Sigmoid colon (tissue), 7 donors: ENCODE results near the gene IGF2. TPM values are rescaled to one million over a fixed set of nuclear protein-coding genes. Genes with fewer than 3 reads are reported as not detected.

Source experiments
- DNase-seq: peaks from one replicate; pipeline ENCODE4 v3.0.0-alpha.2; 2019
- H3K27ac ChIP-seq, 4 donors: fragments of 200-600 bp; sonication (generic); one replicate each; pipeline ENCODE4 v1.5.1; 2016 to 2019; ENCODE audit warnings: mild to moderate bottlenecking in 1 of 4
- H3K27me3 ChIP-seq, 3 donors: fragments of 200-600 bp; sonication (generic); one replicate each; pipeline ENCODE4 v1.5.1; 2019; ENCODE audit warnings: mild to moderate bottlenecking in 1 of 3
- H3K36me3 ChIP-seq, 4 donors: fragments of 200-600 bp; sonication (generic); one replicate each; pipeline ENCODE4 v1.5.1; 2016 to 2019
- H3K4me1 ChIP-seq, 4 donors: fragments of 200-600 bp; sonication (generic); one replicate each; pipeline ENCODE4 v1.5.1; 2017 to 2019
- H3K4me3 ChIP-seq, 4 donors: fragments of 200-600 bp; sonication (generic); one replicate each; pipeline ENCODE4 v1.5.1; 2017 to 2019; ENCODE audit warnings: mild to moderate bottlenecking in 2 of 4, moderate library complexity in 1 of 4
- H3K9me3 ChIP-seq, 4 donors: fragments of 200-600 bp in 3 of 4; sonication (generic) in 3 of 4; one replicate each; pipeline versions ENCODE4 v1.5.1 to v1.6.1; 2013 to 2019
- EP300 ChIP-seq, 4 donors: sonication (generic); formaldehyde crosslinking; IDR thresholded peaks; one replicate each; pipeline ENCODE4 v1.6.1; 2017; ENCODE audit warnings: antibody characterized with exemption in 4 of 4
- POLR2A ChIP-seq, 2 donors: fragments of 450-650 bp; IDR thresholded peaks; one replicate each; pipeline ENCODE4 v1.6.1; 2016; ENCODE audit warnings: antibody characterized with exemption in 2 of 2, mild to moderate bottlenecking in 2 of 2, moderate library complexity in 2 of 2
- POLR2AphosphoS5 ChIP-seq, 4 donors: sonication (generic); formaldehyde crosslinking; IDR thresholded peaks; one replicate each; pipeline ENCODE4 v1.6.1; 2017; ENCODE audit warnings: antibody characterized with exemption in 4 of 4
- WGBS, 2 donors: extraction: QIAGEN DNeasy Blood & Tissue Kit; methylation state at CpG; one replicate each; pipeline ENCODE4 v1.1.7; 2013; 5-methylcytosine and 5-hydroxymethylcytosine counted together
- intact Hi-C: fragments of 100-400 bp; cut with DNase I; formaldehyde crosslinking; loops from one replicate; pipeline ENCODE4 v1.15.1; 2023
- polyA plus RNA-seq, 3 donors: library from polyadenylated mRNA; stranded (reverse); fragments of 200-250 nt; gene quantifications; one replicate each; pipeline ENCODE4 v1.2.3, GENCODE V29; 2013
- total RNA-seq, 4 donors: library from RNA; depleted of rRNA; stranded (reverse); fragments of >200 nt; gene quantifications; one replicate each; pipeline ENCODE4 v1.1.0, GENCODE V29; 2016
- TF ChIP-seq, protein P1 (sequence below), 4 experiments: fragments of 450-650 bp in 3 of 4; fragments of 200-600 bp in 1 of 4; IDR thresholded peaks; one replicate each; pipeline ENCODE4 v1.5.1; 2016 to 2019; ENCODE audit warnings: antibody characterized with exemption in 4 of 4, mild to moderate bottlenecking in 3 of 4, moderate library complexity in 2 of 4
- donor health status: healthy with polysubstance abuse.
- donor health status: Bipolar disorder and iron deficiency.
- donor health status: healthy.

The IGF2 gene
- total and polyA plus RNA-seq, 7 donors: 1.6 to 63.1 (median 13.9) TPM

DNA sequence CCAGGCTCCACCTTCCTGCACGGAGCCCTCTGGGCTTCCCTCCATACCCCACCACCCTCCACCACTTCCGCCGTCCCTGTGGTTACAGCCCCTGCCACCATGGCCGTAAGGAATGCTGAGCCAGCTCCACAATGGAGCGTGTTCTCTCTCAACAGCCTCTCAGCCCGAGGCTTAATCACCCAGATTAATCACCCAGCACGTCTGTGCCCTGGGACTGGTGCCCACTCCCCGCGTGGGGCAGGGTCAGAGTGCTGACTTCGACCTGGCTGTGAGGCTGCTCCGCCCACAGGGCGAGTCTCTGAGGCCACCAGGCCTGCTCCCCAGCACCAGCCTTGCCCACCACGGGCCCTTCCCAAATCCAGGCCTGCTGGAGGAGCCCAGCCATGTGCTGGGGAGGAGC, 36.5 kb upstream of the IGF2 start:
- peaks cover 0 to 15% (median under 1%) of the 10 kb centered on the region in 3 donors for H3K27me3 ChIP-seq
- no peak overlapping the region for H3K4me3 ChIP-seq
- intact Hi-C loops: no loop called here
- H3K27ac ChIP-seq: no peak overlapping the region
- TF ChIP-seq POLR2AphosphoS5 (IDR thresholded peaks at IDR 0.05) (no peak), POLR2A (IDR thresholded peaks at IDR 0.05) (no peak)
- TF ChIP-seq, protein P1, sequence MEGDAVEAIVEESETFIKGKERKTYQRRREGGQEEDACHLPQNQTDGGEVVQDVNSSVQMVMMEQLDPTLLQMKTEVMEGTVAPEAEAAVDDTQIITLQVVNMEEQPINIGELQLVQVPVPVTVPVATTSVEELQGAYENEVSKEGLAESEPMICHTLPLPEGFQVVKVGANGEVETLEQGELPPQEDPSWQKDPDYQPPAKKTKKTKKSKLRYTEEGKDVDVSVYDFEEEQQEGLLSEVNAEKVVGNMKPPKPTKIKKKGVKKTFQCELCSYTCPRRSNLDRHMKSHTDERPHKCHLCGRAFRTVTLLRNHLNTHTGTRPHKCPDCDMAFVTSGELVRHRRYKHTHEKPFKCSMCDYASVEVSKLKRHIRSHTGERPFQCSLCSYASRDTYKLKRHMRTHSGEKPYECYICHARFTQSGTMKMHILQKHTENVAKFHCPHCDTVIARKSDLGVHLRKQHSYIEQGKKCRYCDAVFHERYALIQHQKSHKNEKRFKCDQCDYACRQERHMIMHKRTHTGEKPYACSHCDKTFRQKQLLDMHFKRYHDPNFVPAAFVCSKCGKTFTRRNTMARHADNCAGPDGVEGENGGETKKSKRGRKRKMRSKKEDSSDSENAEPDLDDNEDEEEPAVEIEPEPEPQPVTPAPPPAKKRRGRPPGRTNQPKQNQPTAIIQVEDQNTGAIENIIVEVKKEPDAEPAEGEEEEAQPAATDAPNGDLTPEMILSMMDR (IDR thresholded peaks at IDR 0.05): no peak
- WGBS, 2 donors: 28 to 67% methylated on average over 13 of the region's 13 CpGs
- H3K36me3 ChIP-seq: no peaks in the 10 kb centered on the region
- no peaks in the 10 kb centered on the region for H3K9me3 ChIP-seq
- H3K4me1 ChIP-seq: no peaks in the 10 kb centered on the region
- no peak for DNase-seq

DNA sequence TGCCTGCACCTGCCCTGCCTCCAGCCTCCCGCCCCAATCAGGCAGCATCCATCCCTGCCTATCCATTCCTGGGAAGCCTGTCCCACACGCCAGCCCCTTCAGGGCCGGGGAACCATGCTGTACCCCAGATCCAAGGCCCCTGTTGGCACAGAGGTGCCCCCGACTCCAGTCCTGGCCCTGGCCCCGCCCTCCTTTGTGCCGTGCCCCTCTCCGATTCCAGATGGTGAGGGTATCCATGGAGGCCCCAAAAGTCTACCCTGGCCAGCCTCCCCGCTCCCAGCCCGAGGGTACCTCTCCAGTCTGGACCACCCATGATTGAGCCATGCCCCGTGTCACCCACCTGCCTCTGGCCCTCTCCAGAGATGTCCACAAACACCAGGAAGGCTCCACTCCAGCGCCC, 35.2 kb upstream of the IGF2 start:
- intact Hi-C loops: no loop called here
- Histone ChIP-seq H3K36me3 (no peaks in the 10 kb centered on the region), H3K4me3 (no peak overlapping the region), H3K4me1 (no peaks in the 10 kb centered on the region), H3K27me3 (peaks cover 0 to 20% (median 8%) of the 10 kb centered on the region in 3 donors), H3K27ac (no peak overlapping the region), H3K9me3 (no peaks in the 10 kb centered on the region)
- TF ChIP-seq POLR2AphosphoS5 (IDR thresholded peaks at IDR 0.05) (no peak), EP300 (IDR thresholded peaks at IDR 0.05) (no peak)
- TF ChIP-seq, protein P1 (IDR thresholded peaks at IDR 0.05): no peak
- no peak for DNase-seq
- WGBS, 2 donors: 80 to 91% methylated on average over 11 of the region's 11 CpGs

DNA sequence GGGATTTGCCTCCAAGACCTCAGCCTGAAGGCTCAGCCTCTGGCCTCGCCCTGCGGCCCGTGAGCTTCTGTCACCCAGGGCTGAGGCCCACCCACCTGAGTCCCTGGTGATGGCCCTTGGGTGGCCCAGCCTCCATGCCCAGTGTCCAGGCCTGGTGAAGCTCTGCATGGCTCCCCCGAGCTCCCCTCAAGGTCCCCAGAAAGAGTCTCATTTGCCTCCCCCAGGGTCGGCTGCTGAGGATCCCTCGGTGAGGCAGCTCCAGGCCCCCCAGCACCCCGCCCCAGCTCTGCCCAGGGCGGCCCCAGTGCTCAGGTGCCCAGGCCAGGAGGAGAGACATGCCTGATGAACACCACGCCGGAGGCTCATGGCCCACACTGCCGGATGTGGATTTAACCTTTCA, 34.6 kb upstream of the IGF2 start:
- Histone ChIP-seq H3K36me3 (no peaks in the 10 kb centered on the region), H3K27ac (no peak overlapping the region), H3K9me3 (no peaks in the 10 kb centered on the region), H3K27me3 (peaks cover 0 to 25% (median 14%) of the 10 kb centered on the region in 3 donors), H3K4me3 (no peak overlapping the region), H3K4me1 (no peaks in the 10 kb centered on the region)
- WGBS, 2 donors: 55 to 78% methylated on average over 11 of the region's 11 CpGs
- TF ChIP-seq EP300 (IDR thresholded peaks at IDR 0.05) (no peak), POLR2AphosphoS5 (IDR thresholded peaks at IDR 0.05) (no peak), POLR2A (IDR thresholded peaks at IDR 0.05) (no peak)
- TF ChIP-seq, protein P1 (IDR thresholded peaks at IDR 0.05): no peak
- intact Hi-C loops: no loop called here
- DNase-seq: no peak

DNA sequence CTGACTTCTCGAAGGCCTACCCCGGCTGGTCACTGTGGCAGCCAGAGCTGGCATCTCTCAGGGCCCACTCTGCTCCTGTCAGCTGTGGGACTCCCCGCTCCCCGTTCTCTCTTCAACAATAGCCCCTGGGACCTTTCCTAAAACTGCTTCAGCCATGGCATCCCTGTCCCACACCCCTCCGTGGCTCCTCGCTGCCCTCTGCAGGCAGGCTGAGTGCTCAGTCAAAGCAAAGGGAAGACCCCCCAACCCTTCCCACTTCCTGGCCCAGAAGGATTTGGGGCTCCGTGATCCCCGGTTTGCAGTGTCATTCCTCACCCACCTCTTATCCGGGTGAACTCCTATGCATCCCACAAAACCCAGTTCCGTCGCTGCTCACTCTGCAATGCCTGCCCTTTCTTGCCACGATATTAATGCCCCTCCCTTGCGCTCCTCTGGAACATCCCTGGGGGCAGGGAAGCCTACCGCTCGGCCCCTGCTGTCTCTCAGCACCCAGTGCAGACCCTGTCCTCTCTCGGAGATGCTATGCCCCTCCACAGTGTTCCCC, 34.0 kb upstream of the IGF2 start:
- intact Hi-C loops: no loop called here
- WGBS, 2 donors: 79 to 83% methylated on average over 16 of the region's 16 CpGs
- DNase-seq: no peak
- H3K9me3 ChIP-seq: no peaks in the 10 kb centered on the region
- no peak overlapping the region for H3K4me3 ChIP-seq
- no peaks in the 10 kb centered on the region for H3K4me1 ChIP-seq
- H3K27me3 ChIP-seq: peaks cover 0 to 25% (median 14%) of the 10 kb centered on the region in 3 donors
- TF ChIP-seq EP300 (IDR thresholded peaks at IDR 0.05) (no peak), POLR2A (IDR thresholded peaks at IDR 0.05) (no peak), POLR2AphosphoS5 (IDR thresholded peaks at IDR 0.05) (no peak)
- TF ChIP-seq, protein P1 (IDR thresholded peaks at IDR 0.05): no peak
- H3K36me3 ChIP-seq: no peaks in the 10 kb centered on the region
- H3K27ac ChIP-seq: no peak overlapping the region

DNA sequence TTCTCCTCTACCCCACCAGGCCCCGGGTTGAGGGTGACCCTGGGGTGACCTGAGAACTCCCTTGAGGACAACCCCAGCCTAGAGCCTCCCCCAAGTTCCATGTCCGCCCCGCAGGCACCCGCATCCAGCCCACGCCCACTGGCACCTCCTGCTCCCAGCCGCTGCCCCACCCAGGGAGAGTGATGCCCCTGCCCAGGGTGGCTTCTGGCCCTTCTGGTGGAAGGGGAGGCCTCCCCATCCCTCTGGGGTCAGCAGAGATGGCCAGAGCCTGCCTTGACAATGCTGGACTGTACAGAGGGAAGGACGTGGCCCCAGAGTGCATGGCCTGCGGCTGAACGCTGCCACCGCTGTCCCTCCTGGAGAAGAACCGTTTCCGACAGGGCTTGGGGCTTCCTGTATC, 33.5 kb upstream of the IGF2 start:
- WGBS, 2 donors: 69 to 85% methylated on average over 12 of the region's 12 CpGs

More for the DNA sequence above, 33.5 kb upstream of the IGF2 start:
- Histone ChIP-seq H3K4me3 (no peak overlapping the region), H3K9me3 (no peaks in the 10 kb centered on the region), H3K4me1 (no peaks in the 10 kb centered on the region), H3K27ac (no peak overlapping the region), H3K27me3 (peaks cover 0 to 29% (median 14%) of the 10 kb centered on the region in 3 donors), H3K36me3 (no peaks in the 10 kb centered on the region)
- intact Hi-C loops: no loop called here
- TF ChIP-seq EP300 (IDR thresholded peaks at IDR 0.05) (no peak), POLR2AphosphoS5 (IDR thresholded peaks at IDR 0.05) (no peak), POLR2A (IDR thresholded peaks at IDR 0.05) (no peak)
- TF ChIP-seq, protein P1 (IDR thresholded peaks at IDR 0.05): no peak
- DNase-seq: no peak
